ENCODE results near the gene SLC38A9.

Gene SLC38A9

GRCh38 chr5:55645304-55645703 is 66.8 kb downstream of the SLC38A9 start:
- no peak for DNase-seq

- no peak for DNase-seq
Measured at GRCh38 chr5:55638455-55638854, 73.7 kb downstream of the SLC38A9 start.

- no peak for DNase-seq
Measured at GRCh38 chr5:55638051-55638450, 74.1 kb downstream of the SLC38A9 start.

GRCh38 chr5:55636683-55637082 is 75.4 kb downstream of the SLC38A9 start:
- DNase-seq, result no peak

GRCh38 chr5:55636177-55636576 is 75.9 kb downstream of the SLC38A9 start:
- DNase-seq, result no peak

GRCh38 chr5:55634866-55635265 is 77.3 kb downstream of the SLC38A9 start:
- no peak for DNase-seq

GRCh38 chr5:55634209-55634805 is 77.8 kb downstream of the SLC38A9 start:
- no peak for DNase-seq

- no peak for DNase-seq
Measured at GRCh38 chr5:55633574-55634208, 78.4 kb downstream of the SLC38A9 start.

- DNase-seq, result no peak
Measured at GRCh38 chr5:55629815-55630214, 82.3 kb downstream of the SLC38A9 start.

GRCh38 chr5:55626790-55627189 is 85.3 kb downstream of the SLC38A9 start:
- no peak for DNase-seq

- DNase-seq, result no peak
Measured at GRCh38 chr5:55625913-55626312, 86.2 kb downstream of the SLC38A9 start.

- no peak for DNase-seq
Measured at GRCh38 chr5:55625589-55625909, 86.6 kb downstream of the SLC38A9 start.

- no peak for DNase-seq
Measured at GRCh38 chr5:55624841-55625588, 87.1 kb downstream of the SLC38A9 start.

- DNase-seq, result no peak
Measured at GRCh38 chr5:55623789-55624188, 88.3 kb downstream of the SLC38A9 start.

- no peak for DNase-seq
Measured at GRCh38 chr5:55622460-55622859, 89.7 kb downstream of the SLC38A9 start.

- DNase-seq, result no peak
Measured at GRCh38 chr5:55621229-55621628, 90.9 kb downstream of the SLC38A9 start.

GRCh38 chr5:55620766-55621160 is 91.4 kb downstream of the SLC38A9 start:
- DNase-seq, result no peak

- DNase-seq, result no peak
Measured at GRCh38 chr5:55620009-55620765, 91.9 kb downstream of the SLC38A9 start.

- no peak for DNase-seq
Measured at GRCh38 chr5:55618318-55618717, 93.8 kb downstream of the SLC38A9 start.

- no peak for DNase-seq
Measured at GRCh38 chr5:55613112-55613868, 98.8 kb downstream of the SLC38A9 start.

GRCh38 chr5:55610542-55610941 is 101.6 kb downstream of the SLC38A9 start:
- DNase-seq, result no peak

- no peak for DNase-seq
Measured at GRCh38 chr5:55609413-55609812, 102.7 kb downstream of the SLC38A9 start.

Data from activated CD4-positive, alpha-beta T cell treated with anti-CD3 and anti-CD28 coated beads for 1 hour (primary cell).